Measurements from ENCODE around the gene DDX41. TPM values are rescaled to one million over a fixed set of nuclear protein-coding genes. Genes with fewer than 3 reads are reported as not detected.

The DDX41 gene
- total and polyA plus RNA-seq, 2 of the 13 experiments (the other 11 are each of a cell fraction or from before 2014, with no cell fraction given), result 62.8 to 105 TPM

- no peak overlapping the region for H3K4me2 ChIP-seq (ENCODE audit: low read depth, low read length)
- no peak overlapping the region for H3K9ac ChIP-seq (ENCODE audit: insufficient read depth, low read depth, low read length)
- no peak overlapping the region for H2AFZ ChIP-seq (ENCODE audit: low read length)
- intact Hi-C loops (cut with micrococcal nuclease; ENCODE audit: unreplicated experiment) (no loop called here), in situ Hi-C loops (cut with HindIII; ENCODE audit: extremely low pct_ligation_motif_present, low pct_unique_long_range_greater_than_20kb) (no loop called here)
- H3K9me3 ChIP-seq (ENCODE audit: low read length), result peaks cover 14% of the 10 kb centered on the region
- CTCF ChIA-PET (ENCODE audit: low intra/inter-chr PET ratio, low total read pairs), result no interaction called here
- H3K4me1 ChIP-seq (ENCODE audit: insufficient read depth, low read length), result peaks cover 12% of the 10 kb centered on the region; the same call in 1 of the 2 replicates
- no peaks in the 10 kb centered on the region for H4K20me1 ChIP-seq (ENCODE audit: insufficient read depth, low read length)
- H3K4me3 ChIP-seq (replicated peaks in 1 of 3; ENCODE audit: insufficient read depth in 1 of 3, low read depth in 2 of 3, low read length in 3 of 3), result no peak overlapping the region
- H3K27me3 ChIP-seq (ENCODE audit: control insufficient read depth in 1 of 2, insufficient read depth in 2 of 2, low read length in 2 of 2), result peaks cover 0 to 12% of the 10 kb centered on the region in 2 experiments; a peak in 2 of 5 replicates
- POLR2A ChIA-PET, result no interaction called here
- ATAC-seq (no peak), FAIRE-seq (no peak), DNase-seq (ENCODE audit: low spot score) (no peak)
- H3K79me2 ChIP-seq (ENCODE audit: insufficient read depth, low read length), result no peaks in the 10 kb centered on the region
- BruUV-seq (replicated peaks), result no TSS peak
- no peaks in the 10 kb centered on the region for H3K36me3 ChIP-seq (replicated peaks in 1 of 2; ENCODE audit: control insufficient read depth in 1 of 2, insufficient read depth in 2 of 2, low read length in 2 of 2)
- no peak overlapping the region for H3K27ac ChIP-seq (ENCODE audit: extremely low read length, insufficient read depth, low read length)
- 22% methylated on average over 8 of the region's 8 CpGs for WGBS (ENCODE audit: low lambda C conversion rate)
- TF ChIP-seq, protein P1, sequence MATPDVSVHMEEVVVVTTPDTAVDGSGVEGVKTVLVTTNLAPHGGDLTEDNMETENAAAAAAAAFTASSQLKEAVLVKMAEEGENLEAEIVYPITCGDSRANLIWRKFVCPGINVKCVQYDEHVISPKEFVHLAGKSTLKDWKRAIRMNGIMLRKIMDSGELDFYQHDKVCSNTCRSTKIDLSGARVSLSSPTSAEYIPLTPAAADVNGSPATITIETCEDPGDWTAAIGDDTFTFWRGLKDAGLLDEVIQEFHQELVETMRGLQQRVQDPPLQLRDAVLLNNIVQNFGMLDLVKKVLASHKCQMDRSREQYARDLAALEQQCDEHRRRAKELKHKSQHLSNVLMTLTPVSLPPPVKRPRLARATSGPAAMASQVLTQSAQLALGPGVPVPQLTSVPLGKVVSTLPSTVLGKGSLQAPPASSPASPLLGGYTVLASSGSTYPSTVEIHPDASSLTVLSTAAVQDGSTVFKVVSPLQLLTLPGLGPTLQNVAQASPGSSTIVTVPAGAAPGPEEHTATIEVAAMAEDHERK (CRISPR knock-in tag; IDR thresholded peaks at IDR 0.05; ENCODE audit: low read depth), result no peak
- TF ChIP-seq YEATS2 (CRISPR knock-in tag; IDR thresholded peaks at IDR 0.05; ENCODE audit: borderline replicate concordance), result no peak
- no peak for TF ChIP-seq CBX5 (CRISPR knock-in tag; IDR thresholded peaks at IDR 0.05; ENCODE audit: borderline replicate concordance)
- no peak for TF ChIP-seq CENPX (CRISPR knock-in tag; IDR thresholded peaks at IDR 0.05)
- TF ChIP-seq, protein P2, sequence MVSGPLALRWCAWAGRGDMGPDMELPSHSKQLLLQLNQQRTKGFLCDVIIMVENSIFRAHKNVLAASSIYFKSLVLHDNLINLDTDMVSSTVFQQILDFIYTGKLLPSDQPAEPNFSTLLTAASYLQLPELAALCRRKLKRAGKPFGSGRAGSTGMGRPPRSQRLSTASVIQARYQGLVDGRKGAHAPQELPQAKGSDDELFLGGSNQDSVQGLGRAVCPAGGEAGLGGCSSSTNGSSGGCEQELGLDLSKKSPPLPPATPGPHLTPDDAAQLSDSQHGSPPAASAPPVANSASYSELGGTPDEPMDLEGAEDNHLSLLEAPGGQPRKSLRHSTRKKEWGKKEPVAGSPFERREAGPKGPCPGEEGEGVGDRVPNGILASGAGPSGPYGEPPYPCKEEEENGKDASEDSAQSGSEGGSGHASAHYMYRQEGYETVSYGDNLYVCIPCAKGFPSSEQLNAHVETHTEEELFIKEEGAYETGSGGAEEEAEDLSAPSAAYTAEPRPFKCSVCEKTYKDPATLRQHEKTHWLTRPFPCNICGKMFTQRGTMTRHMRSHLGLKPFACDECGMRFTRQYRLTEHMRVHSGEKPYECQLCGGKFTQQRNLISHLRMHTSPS (CRISPR knock-in tag; IDR thresholded peaks at IDR 0.05; ENCODE audit: low read depth), result no peak
- TF ChIP-seq ZNF230 (CRISPR knock-in tag; IDR thresholded peaks at IDR 0.05), result no peak
- TF ChIP-seq POLR2AphosphoS2 (IDR thresholded peaks at IDR 0.05; ENCODE audit: low read depth, low read length), result no peak
- no peak for TF ChIP-seq ZNF878 (CRISPR knock-in tag; IDR thresholded peaks at IDR 0.05)
- TF ChIP-seq CERS6 (CRISPR knock-in tag; IDR thresholded peaks at IDR 0.05), result no peak
- no peak for TF ChIP-seq KDM4B (CRISPR knock-in tag; IDR thresholded peaks at IDR 0.05)
Observed at GRCh38 chr5:177565046-177565445, 48.3 kb upstream of the DDX41 start.

Data from HepG2 (cell line).